ENCODE results near the gene PARD6B. TPM values are rescaled to one million over a fixed set of nuclear protein-coding genes. Genes with fewer than 3 reads are reported as not detected.

PARD6B gene
- total and polyA plus RNA-seq, 8 donors: 3.1 to 17.8 (median 10.6) TPM

DNA sequence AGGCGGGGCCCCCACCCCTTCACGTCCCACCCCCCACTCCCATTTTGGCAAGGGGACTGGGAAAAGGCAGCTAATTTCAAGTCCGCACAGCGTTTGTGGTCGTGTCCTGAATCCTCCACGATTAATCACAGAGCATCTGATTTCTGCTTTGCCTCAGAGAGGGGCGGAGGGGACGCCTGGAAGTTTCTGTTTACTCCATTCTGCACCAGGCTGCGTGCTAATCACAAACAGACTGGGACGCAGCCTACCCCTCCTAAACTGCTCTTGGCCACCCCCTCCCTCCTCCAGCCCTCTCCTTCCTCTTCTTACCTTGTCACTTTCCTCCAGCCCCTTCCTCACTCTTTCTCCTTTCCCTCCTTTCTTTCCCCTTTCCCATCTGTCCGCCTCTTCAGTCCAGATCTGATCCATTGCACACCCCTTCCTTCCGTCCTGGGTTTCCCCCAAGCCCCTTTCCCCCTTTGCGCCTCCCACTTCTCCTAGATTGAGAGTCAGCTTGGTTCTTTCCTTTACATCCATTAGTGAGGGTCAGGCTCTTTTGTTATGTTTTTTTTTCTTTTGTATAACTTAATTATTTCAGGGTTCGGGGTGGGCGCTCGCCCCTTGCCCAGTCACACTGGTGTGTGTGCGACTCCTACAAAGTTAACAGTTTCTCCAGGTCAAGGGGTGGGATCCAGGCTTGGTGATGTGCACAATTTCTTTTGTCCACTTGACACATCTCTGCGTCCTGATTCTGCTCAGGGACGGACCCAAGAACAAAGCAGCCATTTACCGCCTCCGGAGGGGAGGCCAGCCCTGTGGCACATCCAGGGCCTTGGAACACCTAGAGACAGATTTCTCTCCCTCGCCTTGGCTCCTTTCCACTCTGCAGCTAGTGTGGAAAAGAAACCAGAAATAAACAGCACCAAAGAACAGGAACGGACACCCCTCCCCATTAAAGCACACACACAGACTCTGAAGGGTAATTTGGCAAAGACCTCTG lies 39.5 kb upstream of the PARD6B start:
- DNase-seq: no peak
- H3K36me3 ChIP-seq: no peaks in the 10 kb centered on the region
- intact Hi-C loops (cut with DNase I): no loop called here
- peak in 3 of 4 donors; percentile 7 to 18 (median 9) for ATAC-seq
- no peak for FAIRE-seq
- 60 to 63% methylated on average over 23 of the region's 23 CpGs for whole genome bisulfite sequencing, 2 donors
- peak overlapping the region in 2 of 4 donors; percentile 23 to 26 for H3K4me3 ChIP-seq
- H3K27me3 ChIP-seq: no peaks in the 10 kb centered on the region
- TF ChIP-seq, protein P1, sequence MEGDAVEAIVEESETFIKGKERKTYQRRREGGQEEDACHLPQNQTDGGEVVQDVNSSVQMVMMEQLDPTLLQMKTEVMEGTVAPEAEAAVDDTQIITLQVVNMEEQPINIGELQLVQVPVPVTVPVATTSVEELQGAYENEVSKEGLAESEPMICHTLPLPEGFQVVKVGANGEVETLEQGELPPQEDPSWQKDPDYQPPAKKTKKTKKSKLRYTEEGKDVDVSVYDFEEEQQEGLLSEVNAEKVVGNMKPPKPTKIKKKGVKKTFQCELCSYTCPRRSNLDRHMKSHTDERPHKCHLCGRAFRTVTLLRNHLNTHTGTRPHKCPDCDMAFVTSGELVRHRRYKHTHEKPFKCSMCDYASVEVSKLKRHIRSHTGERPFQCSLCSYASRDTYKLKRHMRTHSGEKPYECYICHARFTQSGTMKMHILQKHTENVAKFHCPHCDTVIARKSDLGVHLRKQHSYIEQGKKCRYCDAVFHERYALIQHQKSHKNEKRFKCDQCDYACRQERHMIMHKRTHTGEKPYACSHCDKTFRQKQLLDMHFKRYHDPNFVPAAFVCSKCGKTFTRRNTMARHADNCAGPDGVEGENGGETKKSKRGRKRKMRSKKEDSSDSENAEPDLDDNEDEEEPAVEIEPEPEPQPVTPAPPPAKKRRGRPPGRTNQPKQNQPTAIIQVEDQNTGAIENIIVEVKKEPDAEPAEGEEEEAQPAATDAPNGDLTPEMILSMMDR (IDR thresholded peaks at IDR 0.05): no peak
- no peaks in the 10 kb centered on the region for H3K9me3 ChIP-seq
- H3K27ac ChIP-seq: peak overlapping the region in 1 of 4 donors; percentile 3
- peaks cover 9 to 13% (median 11%) of the 10 kb centered on the region in 3 donors for H3K4me1 ChIP-seq

DNA sequence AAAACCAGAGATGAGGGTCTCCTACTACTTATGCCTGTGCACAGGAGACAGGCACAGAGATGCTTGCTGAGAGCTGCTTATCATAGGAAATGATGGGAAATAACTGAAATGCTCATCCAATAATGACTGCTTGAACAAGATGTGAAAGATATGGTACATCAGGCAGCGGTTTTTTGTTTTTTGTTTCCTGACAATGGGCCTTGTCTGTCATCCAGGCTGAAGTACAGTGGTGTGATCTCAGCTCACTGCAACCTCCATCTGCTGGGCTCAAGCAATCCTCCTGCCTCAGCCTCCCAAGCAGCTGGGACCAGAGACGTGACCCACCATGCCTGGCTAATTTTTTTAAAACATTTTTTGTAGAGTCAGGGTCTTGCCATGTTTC lies 38.8 kb upstream of the PARD6B start:
- no peak for DNase-seq
- Histone ChIP-seq H3K4me1 (peaks cover 9 to 13% (median 11%) of the 10 kb centered on the region in 3 donors), H3K27ac (no peak overlapping the region), H3K27me3 (no peaks in the 10 kb centered on the region), H3K9me3 (no peaks in the 10 kb centered on the region), H3K4me3 (no peak overlapping the region), H3K36me3 (no peaks in the 10 kb centered on the region)
- 89 to 90% methylated on average over 2 of the region's 2 CpGs for WGBS, 2 donors
- TF ChIP-seq, protein P1 (IDR thresholded peaks at IDR 0.05): no peak
- no peak for FAIRE-seq
- ATAC-seq: no peak
- intact Hi-C loops (cut with DNase I): no loop called here

DNA sequence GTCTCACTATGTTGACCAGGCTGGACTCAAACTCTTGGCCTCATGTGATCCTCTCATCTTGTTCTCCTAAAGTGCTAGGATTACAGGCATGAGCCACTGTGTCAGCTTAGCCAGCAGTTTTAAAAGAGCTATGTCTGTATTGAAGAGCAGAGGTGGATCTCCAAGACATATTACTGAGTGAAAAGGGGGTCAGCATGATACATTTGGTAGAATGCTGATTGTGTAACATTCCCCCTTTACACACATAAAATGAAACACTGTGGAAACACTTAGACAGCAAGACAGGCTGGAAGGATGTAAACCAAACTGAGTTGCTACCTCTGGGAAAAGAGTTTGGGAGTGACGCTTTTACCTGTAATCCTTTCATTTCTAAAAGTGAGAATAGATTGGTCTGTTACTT lies 38.4 kb upstream of the PARD6B start:
- FAIRE-seq (no peak), ATAC-seq (no peak), DNase-seq (no peak)
- Histone ChIP-seq H3K36me3 (no peaks in the 10 kb centered on the region), H3K4me3 (no peak overlapping the region), H3K9me3 (no peaks in the 10 kb centered on the region), H3K4me1 (peaks cover 9 to 13% (median 11%) of the 10 kb centered on the region in 3 donors), H3K27ac (no peak overlapping the region), H3K27me3 (no peaks in the 10 kb centered on the region)
- WGBS, 2 donors: 98 to 100% methylated on average over 1 of the region's 1 CpG
- TF ChIP-seq, protein P1 (IDR thresholded peaks at IDR 0.05): no peak
- intact Hi-C loops (cut with DNase I): no loop called here

DNA sequence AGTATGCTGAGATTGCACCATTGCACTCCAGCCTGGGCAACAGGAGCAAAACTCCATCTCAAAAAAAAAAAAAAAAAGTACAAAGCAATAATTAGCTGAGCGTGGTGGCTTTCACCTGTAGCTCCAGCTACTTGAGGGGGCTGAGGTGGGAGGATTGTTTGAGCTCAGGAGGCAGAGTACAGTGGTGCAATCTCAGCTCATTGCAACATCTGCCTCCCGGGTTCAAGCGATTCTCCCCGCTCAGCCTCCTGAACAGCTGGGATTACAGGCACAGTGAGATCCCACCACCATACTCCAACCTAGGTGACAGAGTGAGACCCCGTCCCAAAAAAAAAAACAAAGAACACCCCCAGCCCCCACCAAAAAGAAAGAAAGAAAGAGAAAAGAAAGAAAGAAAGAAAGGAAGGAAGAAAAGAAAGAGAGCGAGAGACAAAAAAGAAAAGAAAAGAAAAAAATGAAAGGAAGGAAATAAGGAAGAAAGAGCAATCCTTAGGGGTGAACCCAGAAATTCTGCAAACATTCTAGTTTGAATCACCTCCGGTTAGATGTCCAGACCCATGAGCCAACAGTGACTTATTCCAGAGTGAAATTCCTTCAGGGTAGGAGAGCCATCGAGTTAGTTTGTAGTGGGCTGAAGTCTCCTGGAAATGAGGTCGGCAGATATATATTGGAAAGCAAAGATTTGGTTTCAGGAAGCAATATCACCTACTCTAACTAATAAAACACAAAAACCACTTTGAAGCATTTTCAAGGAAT lies 36.8 kb upstream of the PARD6B start:
- no peak for ATAC-seq
- WGBS, 2 donors: 88 to 93% methylated on average over 9 of the region's 9 CpGs
- TF ChIP-seq, protein P1 (IDR thresholded peaks at IDR 0.05): no peak

More for the DNA sequence above, 36.8 kb upstream of the PARD6B start:
- intact Hi-C loops (cut with DNase I): no loop called here
- Histone ChIP-seq H3K27ac (no peak overlapping the region), H3K36me3 (no peaks in the 10 kb centered on the region), H3K27me3 (no peaks in the 10 kb centered on the region), H3K4me1 (peaks cover 9 to 11% (median 9%) of the 10 kb centered on the region in 3 donors), H3K4me3 (no peak overlapping the region), H3K9me3 (no peaks in the 10 kb centered on the region)
- DNase-seq: no peak
- no peak for FAIRE-seq
